ENCODE data around the gene DNAL4. TPM values are rescaled to one million over a fixed set of nuclear protein-coding genes. Genes with fewer than 3 reads are reported as not detected.

The DNAL4 gene
- total RNA-seq, 1 experiment from 2014 or later, result 8.3 TPM

- DNase-seq, result no peak
- H3K56ac ChIP-seq (ENCODE audit: insufficient read length, low read depth, low read length), result no peak overlapping the region
- no peaks in the 10 kb centered on the region for H3K79me1 ChIP-seq (ENCODE audit: insufficient read depth, low read depth, low read length, poor library complexity, severe bottlenecking)
- no peaks in the 10 kb centered on the region for H3K9me3 Mint-ChIP-seq
- H2BK12ac ChIP-seq (ENCODE audit: insufficient read length, low read depth, low read length), result no peak overlapping the region
- H3K4me3 Mint-ChIP-seq, result no peak overlapping the region
- TF ChIP-seq CTCF (conservative IDR thresholded peaks at IDR 0.05), result no peak
- no peaks in the 10 kb centered on the region for H3K79me2 ChIP-seq (ENCODE audit: insufficient read depth, low read length)
- H3K27ac ChIP-seq (ENCODE audit: insufficient read length, low read depth, low read length), result no peak overlapping the region
- no peaks in the 10 kb centered on the region for H3K27me3 ChIP-seq (ENCODE audit: insufficient read depth, low read length)
- H3K4ac ChIP-seq (ENCODE audit: low read depth, low read length), result no peak overlapping the region
- no peaks in the 10 kb centered on the region for H3K4me1 ChIP-seq (ENCODE audit: insufficient read depth, low read length)
- no peak overlapping the region for H2BK15ac ChIP-seq (ENCODE audit: low read depth, low read length)
- H4K91ac ChIP-seq (ENCODE audit: insufficient read length, low read depth, low read length), result no peak overlapping the region
- H3K18ac ChIP-seq (ENCODE audit: insufficient read length, low read depth, low read length), result no peak overlapping the region
- 0 out of 4 replicates have a peak, but pooled peaks cover 0 to 3% of the 10 kb centered on the region in 2 experiments for H3K4me1 Mint-ChIP-seq
- no peaks in the 10 kb centered on the region for H4K20me1 ChIP-seq (ENCODE audit: control insufficient read depth, insufficient read depth, insufficient read length)
- no peak overlapping the region for H3T11ph ChIP-seq (ENCODE audit: low read length)
- no peaks in the 10 kb centered on the region; the same call in 1 of the 2 replicates for H3K27me3 Mint-ChIP-seq (ENCODE audit: low read depth)
- no peaks in the 10 kb centered on the region for H3K9me3 ChIP-seq (ENCODE audit: control insufficient read depth, low read depth, low read length)
- no peak overlapping the region for H3K14ac ChIP-seq (ENCODE audit: insufficient read depth, low read length)
- peaks cover 10 to 60% (median 26%) of the 10 kb centered on the region in 3 experiments for H3K36me3 Mint-ChIP-seq (ENCODE audit: insufficient read depth in 1 of 3, low read depth in 3 of 3)
- no peaks in the 10 kb centered on the region for H3K23me2 ChIP-seq (ENCODE audit: insufficient read length, low read depth, low read length, poor library complexity, severe bottlenecking)
- H3K27ac Mint-ChIP-seq, result no peak overlapping the region; a peak in 1 of 7 replicates
- H4K8ac ChIP-seq (replicated peaks; ENCODE audit: insufficient read length, low read depth, low read length), result no peak overlapping the region
- WGBS (ENCODE audit: extremely low coverage, insufficient read length, low lambda C conversion rate), result no CpG with 5 or more reads among the region's 20 CpGs
- no peak overlapping the region for H2AFZ ChIP-seq (ENCODE audit: low read length)
- no peak overlapping the region for H4K5ac ChIP-seq (ENCODE audit: insufficient read length, low read depth, low read length)
- H3K4me2 ChIP-seq (ENCODE audit: insufficient read depth, insufficient read length, low read length), result no peak overlapping the region
- H2BK5ac ChIP-seq (ENCODE audit: insufficient read length, low read length), result no peak overlapping the region
- no peak overlapping the region for H3K23ac ChIP-seq (ENCODE audit: insufficient read length, low read depth, low read length)
- no peak overlapping the region for H3K9ac ChIP-seq (ENCODE audit: extremely low read depth, insufficient read length, low read length)
- no peak overlapping the region for H2AK5ac ChIP-seq (ENCODE audit: insufficient read length, low read length)
- H2BK120ac ChIP-seq (ENCODE audit: low read depth, low read length, poor library complexity, severe bottlenecking), result no peak overlapping the region
- no peak overlapping the region for H2BK20ac ChIP-seq (ENCODE audit: low read depth, low read length, poor library complexity, severe bottlenecking)
These were observed 54.5 kb downstream of the DNAL4 start for GRCh38 chr22:38739300-38740055.
